A673 (cell line): ENCODE data around the gene HSPA6. TPM values are rescaled to one million over a fixed set of nuclear protein-coding genes. Genes with fewer than 3 reads are reported as not detected.
"Not testable (repeated sequence)": the region's sequence is repeated elsewhere in the genome, so short reads cannot be mapped to it uniquely, and the experiment has no call there.

Experiments used
- BruUV-seq: library from RNA; stranded (reverse); fragments of 400-500 nt; replicated peaks from 2 replicates; lab custom pipeline; 2021; lab: Mats Ljungman, UMichigan
- CTCF ChIA-PET: fragments of 300-600 bp; sonication (Branson Sonifier 250); formaldehyde crosslinking; loops from one replicate; lab custom pipeline; 2022; ENCODE audit warnings: antibody characterized with exemption; lab: Charles Lee
- POLR2A ChIA-PET: fragments of 300-600 bp; sonication (Branson Sonifier 250); formaldehyde crosslinking; loops from one replicate; lab custom pipeline; 2022; ENCODE audit warnings: antibody characterized with exemption; ENCODE audit not compliant: low non-redundant PET; lab: Charles Lee
- DNase-seq: peaks from one replicate; pipeline ENCODE4 v3.0.0-alpha.2; 2015; ENCODE audit warnings: low spot score
- H3K27ac ChIP-seq: fragments of 200-600 bp; sonication (generic); 2 replicates; pipeline ENCODE4 v1.5.1; 2016; ENCODE audit warnings: mixed run types, low read depth, mild to moderate bottlenecking, mixed read lengths, antibody characterized with exemption, low read length; ENCODE audit not compliant: poor library complexity, severe bottlenecking
- H3K27me3 ChIP-seq: fragments of 200-600 bp; sonication (generic); replicated peaks from 2 replicates; pipeline ENCODE4 v1.6.1; 2017; ENCODE audit warnings: mixed run types, low read depth, mild to moderate bottlenecking, mixed read lengths, antibody characterized with exemption, low read length; ENCODE audit not compliant: insufficient read depth, poor library complexity
- H3K36me3 ChIP-seq: fragments of 200-600 bp; sonication (generic); 2 replicates; pipeline ENCODE4 v1.6.1; 2016; ENCODE audit warnings: mixed run types, mild to moderate bottlenecking, mixed read lengths, antibody characterized with exemption, low read length; ENCODE audit not compliant: insufficient read depth, poor library complexity, severe bottlenecking
- H3K4me1 ChIP-seq: fragments of 200-600 bp; sonication (generic); 2 replicates; pipeline ENCODE4 v1.6.1; 2017; ENCODE audit warnings: mixed run types, mild to moderate bottlenecking, mixed read lengths, antibody characterized with exemption, low read length; ENCODE audit not compliant: insufficient read depth, poor library complexity, severe bottlenecking
- H3K4me3 ChIP-seq: fragments of 200-600 bp; sonication (generic); 2 replicates; pipeline ENCODE4 v1.5.1; 2016; ENCODE audit warnings: low read depth, mixed run types, mild to moderate bottlenecking, mixed read lengths, low read length; ENCODE audit not compliant: poor library complexity, severe bottlenecking
- H3K9me3 ChIP-seq: fragments of 200-600 bp; sonication (generic); 2 replicates; pipeline ENCODE4 v1.6.1; 2016; ENCODE audit warnings: mixed run types, low read depth, mild to moderate bottlenecking, mixed read lengths, antibody characterized with exemption, low read length; ENCODE audit not compliant: poor library complexity, severe bottlenecking
- intact Hi-C: fragments of 100-400 bp; cut with micrococcal nuclease; formaldehyde crosslinking; loops from one replicate; pipeline ENCODE4 v1.10.0; 2022; ENCODE audit not compliant: unreplicated experiment
- total RNA-seq: library from RNA; stranded (reverse); gene quantifications from 2 replicates; pipeline ENCODE4 v1.2.3, GENCODE V29; 2021

HSPA6 gene
- total RNA-seq, 1 experiment from 2014 or later: 0.28 TPM

GRCh38 chr1:161566602-161566960 lies 42.2 kb downstream of the HSPA6 start:
- BruUV-seq, POLR2A ChIA-PET, H3K27me3 ChIP-seq, H3K4me3 ChIP-seq, DNase-seq, H3K9me3 ChIP-seq, H3K4me1 ChIP-seq, H3K27ac ChIP-seq, CTCF ChIA-PET, H3K36me3 ChIP-seq: not testable (repeated sequence)
- intact Hi-C loops: loop anchor here (10.0 kb wide), 1 partner anchor 168 kb away; no protein-coding TSS in a partner anchor

- H3K9me3 ChIP-seq, H3K27me3 ChIP-seq, POLR2A ChIA-PET, DNase-seq, BruUV-seq, H3K36me3 ChIP-seq, H3K4me3 ChIP-seq, intact Hi-C loops, CTCF ChIA-PET, H3K27ac ChIP-seq, H3K4me1 ChIP-seq: not testable (repeated sequence)
These were observed 47.4 kb downstream of the HSPA6 start for GRCh38 chr1:161571703-161572102.

Other genes starting within 250 kb of the HSPA6 start
- gene MPZ, start 214.6 kb upstream of the HSPA6 start, total RNA-seq: 2.6 and 2.8 TPM in 2 replicates
- 228 and 249 TPM in 2 replicates for gene SDHC, start 210.2 kb upstream of the HSPA6 start, total RNA-seq
- not detected in 2 replicates for gene CFAP126, start 156.7 kb upstream of the HSPA6 start, total RNA-seq
- not detected in 2 replicates for gene FCGR2A, start 19.1 kb upstream of the HSPA6 start, total RNA-seq
- gene FCGR3A, start 25.3 kb downstream of the HSPA6 start, total RNA-seq: not detected in 2 replicates
- gene FCGR3B, start 106.6 kb downstream of the HSPA6 start, total RNA-seq: not detected in 2 replicates
- gene FCGR2B, start 138.6 kb downstream of the HSPA6 start, total RNA-seq: not detected in 2 replicates
- not detected in 2 replicates for gene FCRLA, start 182.7 kb downstream of the HSPA6 start, total RNA-seq
- 0.35 and 0.67 TPM in 2 replicates for gene FCRLB, start 197.0 kb downstream of the HSPA6 start, total RNA-seq
- 62.9 and 63.6 TPM in 2 replicates for gene DUSP12, start 225.2 kb downstream of the HSPA6 start, total RNA-seq
- 21.8 and 24.4 TPM in 2 replicates for gene ATF6, start 241.8 kb downstream of the HSPA6 start, total RNA-seq